Gastroesophageal sphincter (tissue), 4 donors: Measurements from ENCODE around the gene SURF2. TPM values are rescaled to one million over a fixed set of nuclear protein-coding genes. Genes with fewer than 3 reads are reported as not detected.

ENCODE experiments used
- ATAC-seq: fragments of 150-250 bp; one replicate; pipeline ENCODE4 v1.9.1; 2016; ENCODE audit warnings: mild to moderate bottlenecking, moderate library complexity
- H3K27ac ChIP-seq, 4 donors: fragments of 200-600 bp; sonication (generic) in 3 of 4; 1 replicate in 3 of 4; 2 replicates in 1 of 4; pipeline ENCODE4 v1.5.1; 2016 to 2019
- H3K27me3 ChIP-seq: fragments of 200-600 bp; sonication (generic); one replicate; pipeline ENCODE4 v1.5.1; 2019
- H3K36me3 ChIP-seq, 2 donors: fragments of 200-600 bp; sonication (generic); one replicate each; pipeline ENCODE4 v1.5.1; 2019; ENCODE audit warnings: control low read depth in 1 of 2
- H3K4me1 ChIP-seq, 3 donors: fragments of 200-600 bp; sonication (generic); 1 replicate in 2 of 3; 2 replicates in 1 of 3; pipeline ENCODE4 v1.5.1; 2016 to 2019; ENCODE audit warnings: control low read depth in 2 of 3
- H3K4me3 ChIP-seq, 2 donors: fragments of 200-600 bp; sonication (generic); one replicate each; pipeline ENCODE4 v1.5.1; 2019; ENCODE audit warnings: mild to moderate bottlenecking in 1 of 2, moderate library complexity in 1 of 2
- H3K9me3 ChIP-seq, 3 donors: fragments of 200-600 bp; sonication (generic); one replicate each; pipeline ENCODE4 v1.5.1; 2017 to 2019; ENCODE audit warnings: control low read depth in 2 of 3
- EP300 ChIP-seq: sonication (generic); formaldehyde crosslinking; IDR thresholded peaks from one replicate; pipeline ENCODE4 v1.6.1; 2017; ENCODE audit warnings: antibody characterized with exemption, mild to moderate bottlenecking
- POLR2A ChIP-seq, 2 donors: fragments of 450-650 bp; IDR thresholded peaks; one replicate each; pipeline ENCODE4 v1.6.1; 2017; ENCODE audit warnings: antibody characterized with exemption in 2 of 2, mild to moderate bottlenecking in 2 of 2, moderate library complexity in 1 of 2
- POLR2AphosphoS5 ChIP-seq: sonication (generic); formaldehyde crosslinking; IDR thresholded peaks from one replicate; pipeline ENCODE4 v1.6.1; 2017; ENCODE audit warnings: antibody characterized with exemption
- WGBS, 2 donors: methylation state at CpG; one replicate each; pipeline ENCODE4 v1.1.5; 2018; ENCODE audit warnings: low coverage in 1 of 2; 5-methylcytosine and 5-hydroxymethylcytosine counted together
- total RNA-seq, 4 donors: library from RNA; depleted of rRNA; stranded (reverse); fragments of >200 nt; gene quantifications; one replicate each; pipeline ENCODE4 v1.1.0, GENCODE V29; 2016
- TF ChIP-seq, protein P1 (sequence below), 4 experiments: fragments of 200-600 bp in 2 of 4; fragments of 450-650 bp in 2 of 4; sonication (generic) in 1 of 4; IDR thresholded peaks; one replicate each; pipeline ENCODE4 v1.5.1; 2017 to 2019; ENCODE audit warnings: antibody characterized with exemption in 4 of 4, mild to moderate bottlenecking in 2 of 4, moderate library complexity in 2 of 4

The SURF2 gene
- total RNA-seq, 4 donors from 2014 or later: 11.2 to 16.3 (median 15.3) TPM

GRCh38 chr9:133345596-133345995, 10.8 kb upstream of the SURF2 start:
- no CpG with 5 or more reads among the region's 6 CpGs for WGBS, 2 donors
- H3K27ac ChIP-seq: peak overlapping the region in 1 of 4 donors; percentile 93
- ATAC-seq: no peak

DNA sequence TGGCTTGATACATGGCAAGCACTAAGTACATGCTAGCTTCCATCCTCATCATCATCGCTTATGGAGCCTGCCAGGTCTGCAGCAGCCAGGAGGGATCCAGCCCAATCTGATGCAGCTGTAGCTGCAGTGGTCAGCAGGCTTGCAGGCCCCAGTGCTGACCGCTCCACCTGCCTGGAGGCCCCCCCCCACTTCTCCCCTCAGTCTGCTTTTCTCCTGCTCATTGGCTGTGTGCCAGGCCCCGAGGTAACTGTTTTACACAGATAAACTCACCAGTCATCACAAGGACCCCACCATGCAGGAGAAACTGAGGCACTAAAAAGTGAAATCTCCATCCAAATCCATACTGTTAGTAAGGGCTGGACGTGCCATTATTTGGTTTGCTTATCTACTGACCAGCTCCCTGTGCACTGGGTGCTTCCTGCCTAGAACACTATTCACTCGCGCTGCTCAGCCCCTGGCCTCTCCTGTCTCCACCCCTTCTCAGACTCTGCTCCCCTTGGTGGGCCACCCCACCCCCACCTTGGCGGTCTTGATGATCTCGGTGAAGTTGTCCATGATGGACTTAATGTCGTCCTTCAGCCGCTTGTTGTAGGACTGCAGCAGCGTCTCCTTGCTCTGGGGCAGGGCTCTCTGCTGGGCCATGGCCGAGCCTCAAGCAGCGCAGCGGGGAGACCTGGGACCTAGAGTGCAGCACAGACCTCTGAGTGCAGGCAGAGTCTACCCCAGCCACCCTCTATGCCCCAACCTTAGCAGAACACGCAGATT, 10.1 kb upstream of the SURF2 start:
- Histone ChIP-seq H3K4me3 (peak overlapping the region; percentile 80 to 91), H3K36me3 (peaks cover 0 to 73% of the 10 kb centered on the region in 2 donors), H3K4me1 (peaks cover 0 to 42% (median 19%) of the 10 kb centered on the region in 3 donors), H3K27me3 (no peaks in the 10 kb centered on the region), H3K27ac (peak overlapping the region in 3 of 4 donors; percentile 90 to 96 (median 93)), H3K9me3 (no peaks in the 10 kb centered on the region)
- TF ChIP-seq EP300 (no peak), POLR2AphosphoS5 (no peak), POLR2A (IDR thresholded peaks at IDR 0.05) (no peak)
- TF ChIP-seq, protein P1, sequence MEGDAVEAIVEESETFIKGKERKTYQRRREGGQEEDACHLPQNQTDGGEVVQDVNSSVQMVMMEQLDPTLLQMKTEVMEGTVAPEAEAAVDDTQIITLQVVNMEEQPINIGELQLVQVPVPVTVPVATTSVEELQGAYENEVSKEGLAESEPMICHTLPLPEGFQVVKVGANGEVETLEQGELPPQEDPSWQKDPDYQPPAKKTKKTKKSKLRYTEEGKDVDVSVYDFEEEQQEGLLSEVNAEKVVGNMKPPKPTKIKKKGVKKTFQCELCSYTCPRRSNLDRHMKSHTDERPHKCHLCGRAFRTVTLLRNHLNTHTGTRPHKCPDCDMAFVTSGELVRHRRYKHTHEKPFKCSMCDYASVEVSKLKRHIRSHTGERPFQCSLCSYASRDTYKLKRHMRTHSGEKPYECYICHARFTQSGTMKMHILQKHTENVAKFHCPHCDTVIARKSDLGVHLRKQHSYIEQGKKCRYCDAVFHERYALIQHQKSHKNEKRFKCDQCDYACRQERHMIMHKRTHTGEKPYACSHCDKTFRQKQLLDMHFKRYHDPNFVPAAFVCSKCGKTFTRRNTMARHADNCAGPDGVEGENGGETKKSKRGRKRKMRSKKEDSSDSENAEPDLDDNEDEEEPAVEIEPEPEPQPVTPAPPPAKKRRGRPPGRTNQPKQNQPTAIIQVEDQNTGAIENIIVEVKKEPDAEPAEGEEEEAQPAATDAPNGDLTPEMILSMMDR (IDR thresholded peaks at IDR 0.05): no peak
- WGBS, 2 donors: 59 to 60% methylated on average over 4 to 5 of the region's 15 CpGs
- no peak for ATAC-seq

More at GRCh38 chr9:133345596-133345995, 10.8 kb upstream of the SURF2 start:
- Histone ChIP-seq H3K27me3 (no peaks in the 10 kb centered on the region), H3K9me3 (no peaks in the 10 kb centered on the region), H3K4me1 (peaks cover 0 to 41% (median 19%) of the 10 kb centered on the region in 3 donors), H3K4me3 (no peak overlapping the region), H3K36me3 (peaks cover 0 to 73% of the 10 kb centered on the region in 2 donors)
- no peak for TF ChIP-seq EP300
- TF ChIP-seq POLR2AphosphoS5: no peak
- TF ChIP-seq, protein P1 (IDR thresholded peaks at IDR 0.05): no peak
- no peak for TF ChIP-seq POLR2A (IDR thresholded peaks at IDR 0.05)

GRCh38 chr9:133347515-133347984, 8.8 kb upstream of the SURF2 start:
- peaks cover 0 to 73% of the 10 kb centered on the region in 2 donors for H3K36me3 ChIP-seq
- peak overlapping the region; percentile 80 to 91 for H3K4me3 ChIP-seq
- TF ChIP-seq EP300: no peak
- TF ChIP-seq, protein P1 (IDR thresholded peaks at IDR 0.05): peak in 1 of 4 experiments; percentile 31
- peak overlapping the region; percentile 73 to 96 (median 92) for H3K27ac ChIP-seq
- peak; percentile 75 for ATAC-seq
- no peaks in the 10 kb centered on the region for H3K9me3 ChIP-seq
- 1% methylated on average over 26 of the region's 41 CpGs; no CpG with 5 or more reads in 1 of the 2 donors for WGBS, 2 donors
- H3K27me3 ChIP-seq: no peaks in the 10 kb centered on the region
- H3K4me1 ChIP-seq: peaks cover 0 to 42% (median 19%) of the 10 kb centered on the region in 3 donors

DNA sequence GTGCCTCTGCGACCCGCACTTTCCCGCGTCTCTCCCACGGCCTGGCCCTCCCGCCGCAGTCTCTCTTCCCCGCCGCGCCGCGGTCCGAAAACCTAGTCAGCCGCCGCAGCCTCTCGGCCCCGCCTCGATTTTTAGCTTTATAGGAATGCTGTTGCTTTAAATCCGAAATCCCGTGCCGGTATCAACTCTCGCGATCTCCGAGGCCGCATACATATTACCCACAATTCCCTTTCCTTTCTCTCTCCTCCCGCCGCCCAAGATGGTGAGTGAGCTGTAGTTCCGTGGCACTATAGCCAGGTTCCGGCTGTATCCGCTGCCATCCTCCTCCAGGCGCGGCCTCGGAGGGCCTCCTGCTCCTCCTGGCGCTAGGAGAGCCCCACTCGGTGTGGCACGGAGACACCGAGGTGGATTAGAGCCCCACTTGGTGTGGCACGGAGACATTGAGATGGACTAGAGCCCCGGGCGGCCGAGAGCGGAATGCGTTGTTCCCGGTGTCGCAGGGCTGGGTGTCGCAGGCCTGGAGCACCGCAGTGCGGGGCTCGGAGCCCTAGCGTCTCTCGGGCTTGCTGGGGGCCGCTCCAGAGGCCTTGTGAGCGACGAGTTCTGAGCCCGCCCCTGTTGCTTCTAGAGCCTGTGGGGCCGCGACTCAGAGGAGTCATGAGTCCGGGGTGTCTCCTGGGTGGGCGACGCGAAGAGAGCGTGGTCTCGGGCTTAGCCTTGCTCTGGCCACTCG, 8.2 kb upstream of the SURF2 start, which contains the start of the genes MED22 and RPL7A:
Gene MED22 (minus strand): TSS at position 147 of the 733 bp plus-strand sequence. CDS start 1,469 bp downstream, outside the sequence.
Gene RPL7A (plus strand): TSS at position 234 of the 733 bp plus-strand sequence. CDS start 26 bp downstream, at position 260.
- Histone ChIP-seq H3K36me3 (peaks cover 0 to 73% of the 10 kb centered on the region in 2 donors), H3K27me3 (no peaks in the 10 kb centered on the region), H3K4me3 (peak within 1 kb of the TSS; percentile 80 to 91), H3K4me1 (peaks cover 0 to 42% (median 19%) of the 10 kb centered on the region in 3 donors), H3K27ac (peak within 1 kb of the TSS; percentile 73 to 96 (median 92)), H3K9me3 (no peaks in the 10 kb centered on the region)
- peak; percentile 75 to 83 for TF ChIP-seq POLR2A (IDR thresholded peaks at IDR 0.05)
- TF ChIP-seq EP300: no peak
- TF ChIP-seq POLR2AphosphoS5: peak; percentile 96
- TF ChIP-seq, protein P1 (IDR thresholded peaks at IDR 0.05): peak in 2 of 4 experiments; percentile 9 to 23
- WGBS, 2 donors: 0% methylated on average over 19 to 23 of the region's 64 CpGs
- ATAC-seq: peak; percentile 91
